Colonic mucosa (tissue), 4 donors: ENCODE data around the gene TMEM185B. TPM values are rescaled to one million over a fixed set of nuclear protein-coding genes. Genes with fewer than 3 reads are reported as not detected.

Source experiments
- DNase-seq: peaks from one replicate; pipeline ENCODE4 v3.0.0-alpha.2; 2020
- H3K27ac ChIP-seq: fragments of 200-600 bp; one replicate; pipeline ENCODE4 v1.8.0; 2021
- H3K27me3 ChIP-seq: fragments of 200-600 bp; one replicate; pipeline ENCODE4 v1.8.0; 2021
- H3K36me3 ChIP-seq: fragments of 200-600 bp; one replicate; pipeline ENCODE4 v1.8.0; 2021
- H3K4me1 ChIP-seq: fragments of 200-600 bp; one replicate; pipeline ENCODE4 v1.8.0; 2021; ENCODE audit warnings: mild to moderate bottlenecking
- H3K4me3 ChIP-seq: fragments of 200-600 bp; one replicate; pipeline ENCODE4 v1.8.0; 2021
- H3K9ac ChIP-seq, 2 donors: one replicate each; pipeline ENCODE4 v1.7.0; 2013; ENCODE audit warnings: control low read depth in 2 of 2, low read depth in 2 of 2, low read length in 2 of 2
- H3K9me3 ChIP-seq: fragments of 200-600 bp; one replicate; pipeline ENCODE4 v1.8.0; 2021
- CTCF ChIP-seq: fragments of 200-600 bp; IDR thresholded peaks from one replicate; pipeline ENCODE4 v1.8.0; 2022; ENCODE audit warnings: antibody characterized with exemption, mild to moderate bottlenecking
- intact Hi-C: fragments of 100-400 bp; cut with DNase I; formaldehyde crosslinking; loops from one replicate; pipeline ENCODE4 v1.14.1; 2022
- total RNA-seq, 2 donors: library from RNA; stranded (reverse); fragmentation: NEBNext Ultra II Directional in 1 of 2; extraction: Animal tissue kit (Norgen Biotek cat#: 25700) in 1 of 2; gene quantifications; one replicate each; pipeline ENCODE4 v1.2.1, GENCODE V29; 2021
- donor health status: healthy.
- donor health status: DM: no; HTN: no; CAD: no.
- donor health status: DM: no; HTN: no; CAD: no.

Gene TMEM185B
- total RNA-seq, 2 donors from 2014 or later = 14.4 to 16.5 TPM

GRCh38 chr2:120251078-120251477 is 27.9 kb upstream of the TMEM185B start:
- no peak overlapping the region for H3K4me3 ChIP-seq
- peaks cover 5% of the 10 kb centered on the region for H3K4me1 ChIP-seq
- H3K27me3 ChIP-seq = no peaks in the 10 kb centered on the region
- DNase-seq = no peak
- no peak overlapping the region for H3K9ac ChIP-seq
- H3K9me3 ChIP-seq = no peaks in the 10 kb centered on the region
- intact Hi-C loops = loop anchor here (10.0 kb wide), 1 partner anchor 64 kb away; no protein-coding TSS in a partner anchor
- H3K27ac ChIP-seq = no peak overlapping the region
- TF ChIP-seq CTCF = no peak
- no peaks in the 10 kb centered on the region for H3K36me3 ChIP-seq

- intact Hi-C loops = loop anchor here (10.0 kb wide), 1 partner anchor 64 kb away; no protein-coding TSS in a partner anchor
- TF ChIP-seq CTCF = no peak
- H3K4me3 ChIP-seq = no peak overlapping the region
- H3K36me3 ChIP-seq = no peaks in the 10 kb centered on the region
- H3K27me3 ChIP-seq = no peaks in the 10 kb centered on the region
- no peak for DNase-seq
- no peak overlapping the region for H3K27ac ChIP-seq
- no peak overlapping the region for H3K9ac ChIP-seq
- H3K4me1 ChIP-seq = peaks cover 5% of the 10 kb centered on the region
- no peaks in the 10 kb centered on the region for H3K9me3 ChIP-seq
These were observed 27.4 kb upstream of the TMEM185B start for GRCh38 chr2:120250640-120251039.

- intact Hi-C loops = no loop called here
- TF ChIP-seq CTCF = no peak
- peaks cover 12% of the 10 kb centered on the region for H3K4me1 ChIP-seq
These were observed 24.7 kb upstream of the TMEM185B start for GRCh38 chr2:120247851-120248250.

GRCh38 chr2:120246546-120247300 is 23.5 kb upstream of the TMEM185B start:
- no peak for TF ChIP-seq CTCF
- peak; percentile 18 for DNase-seq
- Histone ChIP-seq H3K27me3 (no peaks in the 10 kb centered on the region), H3K27ac (no peak overlapping the region), H3K9ac (no peak overlapping the region), H3K9me3 (no peaks in the 10 kb centered on the region), H3K4me1 (peaks cover 12% of the 10 kb centered on the region), H3K36me3 (no peaks in the 10 kb centered on the region), H3K4me3 (no peak overlapping the region)
- intact Hi-C loops = no loop called here

More at GRCh38 chr2:120247851-120248250, 24.7 kb upstream of the TMEM185B start:
- no peaks in the 10 kb centered on the region for H3K9me3 ChIP-seq
- no peaks in the 10 kb centered on the region for H3K36me3 ChIP-seq
- H3K9ac ChIP-seq = no peak overlapping the region
- H3K27me3 ChIP-seq = no peaks in the 10 kb centered on the region
- no peak overlapping the region for H3K27ac ChIP-seq
- no peak for DNase-seq
- no peak overlapping the region for H3K4me3 ChIP-seq

GRCh38 chr2:120245520-120246332 is 22.5 kb upstream of the TMEM185B start:
- peak overlapping the region; percentile 39 to 83 for H3K9ac ChIP-seq
- peak; percentile 94 for DNase-seq
- H3K27me3 ChIP-seq = no peaks in the 10 kb centered on the region
- peaks cover 12% of the 10 kb centered on the region for H3K4me1 ChIP-seq
- intact Hi-C loops = no loop called here
- H3K27ac ChIP-seq = peak overlapping the region; percentile 84
- no peaks in the 10 kb centered on the region for H3K9me3 ChIP-seq
- no peaks in the 10 kb centered on the region for H3K36me3 ChIP-seq
- no peak for TF ChIP-seq CTCF
- H3K4me3 ChIP-seq = no peak overlapping the region
